Activated T-helper 1 cell treated with anti-CD3 and anti-CD28 coated beads, Interleukin-2, amount 50 U/mL, for 16 hours (primary cell): ENCODE data around the gene SPATC1L.
"Not testable (repeated sequence)": the region's sequence is repeated elsewhere in the genome, so short reads cannot be mapped to it uniquely, and the experiment has no call there.

ENCODE experiments used
- DNase-seq, 2 donors: peaks; one replicate each; pipeline ENCODE4 v3.0.0-alpha.2; 2020; ENCODE audit warnings: low read depth in 1 of 2, low spot score in 1 of 2

Gene SPATC1L

DNA sequence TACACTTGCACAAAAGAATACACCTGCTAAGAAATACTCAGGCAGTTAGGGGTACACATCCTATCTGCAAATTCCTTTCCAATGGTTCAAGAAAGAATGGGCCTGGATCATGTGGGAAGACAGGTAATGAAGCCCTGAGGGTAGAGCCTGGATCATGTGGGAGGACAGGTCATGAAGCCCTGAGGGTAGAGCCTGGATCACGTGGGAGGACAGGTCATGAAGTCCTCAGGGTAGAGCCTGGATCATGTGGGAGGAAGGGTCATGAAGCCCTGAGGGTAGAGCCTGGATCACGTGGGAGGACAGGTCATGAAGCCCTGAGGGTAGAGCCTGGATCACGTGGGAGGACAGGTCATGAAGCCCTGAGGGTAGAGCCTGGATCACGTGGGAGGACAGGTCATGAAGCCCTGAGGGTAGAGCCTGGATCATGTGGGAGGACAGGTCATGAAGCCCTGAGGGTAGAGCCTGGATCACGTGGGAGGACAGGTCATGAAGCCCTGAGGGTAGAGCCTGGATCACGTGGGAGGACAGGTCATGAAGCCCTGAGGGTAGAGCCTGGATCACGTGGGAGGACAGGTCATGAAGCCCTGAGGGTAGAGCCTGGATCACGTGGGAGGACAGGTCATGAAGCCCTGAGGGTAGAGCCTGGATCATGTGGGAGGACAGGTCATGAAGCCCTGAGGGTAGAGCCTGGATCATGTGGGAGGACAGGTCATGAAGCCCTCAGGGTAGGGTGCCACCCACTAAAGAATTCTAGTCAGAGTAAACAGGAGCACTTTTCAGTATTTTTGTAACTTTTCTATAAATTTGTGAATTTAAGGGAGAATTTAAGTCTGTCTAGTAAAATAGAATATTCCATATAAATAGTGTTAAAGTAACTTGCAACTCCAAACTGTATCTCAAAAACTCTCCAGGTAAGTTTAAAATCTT lies 16.9 kb upstream of the SPATC1L start:
- DNase-seq = not testable (repeated sequence)

DNA sequence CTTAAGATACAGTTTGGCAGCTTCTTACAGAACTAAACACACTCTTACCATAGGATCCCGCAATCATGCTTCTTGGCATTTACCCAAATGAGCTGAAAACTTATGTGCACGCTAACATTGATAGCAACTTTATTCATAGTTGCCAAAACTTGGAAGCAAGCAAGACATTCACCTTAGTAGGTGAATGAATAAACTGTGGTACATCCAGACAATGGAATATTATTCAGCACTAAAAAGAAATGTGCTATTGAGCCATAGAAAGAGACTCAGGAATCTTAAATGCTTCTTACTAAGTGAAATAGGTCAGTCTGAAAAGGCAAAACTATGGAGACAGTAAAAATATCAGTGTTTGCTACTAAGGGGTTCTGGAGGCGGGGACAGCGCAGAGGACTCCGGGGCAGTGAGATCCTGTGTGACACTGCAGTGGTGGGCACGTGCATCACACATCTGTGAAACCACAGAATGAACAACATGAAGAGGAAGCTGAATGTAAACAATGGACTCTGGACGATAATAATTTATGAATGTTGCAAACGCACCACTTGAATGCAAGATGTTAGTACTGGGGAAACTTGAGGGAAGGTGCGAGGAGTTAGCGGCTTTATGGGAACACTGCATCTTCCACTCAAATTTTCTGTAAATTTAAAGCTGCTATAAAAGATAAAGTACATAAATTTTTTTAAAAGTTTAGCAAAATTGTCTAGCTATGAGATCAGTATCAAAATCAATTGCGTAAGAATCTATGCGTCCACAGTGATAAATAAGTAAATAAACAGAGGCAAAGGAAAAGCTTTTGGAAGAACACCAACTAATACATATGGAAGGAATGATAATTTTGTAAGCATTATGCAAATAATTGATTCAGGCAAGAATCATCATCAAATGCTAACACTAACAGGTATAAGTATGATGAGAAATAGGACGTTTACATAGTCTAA lies 15.4 kb upstream of the SPATC1L start:
- no peak for DNase-seq

DNA sequence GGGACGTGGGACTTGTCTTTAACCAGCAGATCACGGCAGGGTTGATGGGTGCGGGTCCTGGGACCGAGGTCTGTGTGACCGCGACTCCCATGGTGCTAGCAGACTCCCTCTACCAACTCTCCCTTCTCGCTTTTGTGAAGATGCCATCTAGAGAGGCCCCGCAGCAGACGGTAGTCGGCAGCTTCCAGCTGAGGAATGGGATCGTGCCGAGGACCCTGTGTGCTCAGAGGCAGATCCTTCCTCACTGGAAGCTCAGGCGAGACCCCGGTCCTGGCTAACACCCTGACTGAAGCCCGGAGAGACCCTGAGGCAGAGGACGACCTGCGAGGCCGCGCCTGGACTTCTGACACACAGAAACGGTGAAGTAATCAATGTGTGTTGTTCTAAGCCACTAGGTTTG lies 12.5 kb upstream of the SPATC1L start:
- DNase-seq = no peak

DNA sequence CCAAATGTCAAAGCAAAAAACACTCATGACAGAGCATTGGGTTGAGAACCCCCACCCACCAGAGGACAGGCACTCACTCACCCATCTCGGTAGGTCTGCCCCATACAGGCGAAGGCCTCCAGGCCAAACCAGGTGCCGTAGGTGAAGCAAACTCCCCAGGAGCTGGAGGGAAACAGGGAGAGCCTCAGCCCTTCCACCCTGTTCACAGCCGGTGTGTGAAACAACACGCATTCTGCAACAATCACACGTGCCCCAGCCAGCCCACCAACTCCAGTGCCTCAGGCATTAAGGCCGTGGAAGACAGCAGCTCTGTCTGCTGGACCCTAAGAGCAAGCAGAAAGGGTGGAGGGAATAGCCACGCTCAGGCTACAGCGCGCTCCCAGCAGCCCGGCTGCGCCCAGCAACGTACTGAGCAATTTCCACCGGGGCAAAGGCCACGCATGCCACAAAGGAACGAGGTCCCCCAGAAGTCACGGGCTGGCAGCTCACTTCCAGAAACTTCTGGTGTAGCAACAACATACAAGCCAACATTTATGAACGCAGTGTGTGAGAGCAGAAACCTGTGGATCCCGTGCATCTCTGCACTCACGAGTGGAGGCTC lies 11.4 kb upstream of the SPATC1L start:
- DNase-seq = no peak

DNA sequence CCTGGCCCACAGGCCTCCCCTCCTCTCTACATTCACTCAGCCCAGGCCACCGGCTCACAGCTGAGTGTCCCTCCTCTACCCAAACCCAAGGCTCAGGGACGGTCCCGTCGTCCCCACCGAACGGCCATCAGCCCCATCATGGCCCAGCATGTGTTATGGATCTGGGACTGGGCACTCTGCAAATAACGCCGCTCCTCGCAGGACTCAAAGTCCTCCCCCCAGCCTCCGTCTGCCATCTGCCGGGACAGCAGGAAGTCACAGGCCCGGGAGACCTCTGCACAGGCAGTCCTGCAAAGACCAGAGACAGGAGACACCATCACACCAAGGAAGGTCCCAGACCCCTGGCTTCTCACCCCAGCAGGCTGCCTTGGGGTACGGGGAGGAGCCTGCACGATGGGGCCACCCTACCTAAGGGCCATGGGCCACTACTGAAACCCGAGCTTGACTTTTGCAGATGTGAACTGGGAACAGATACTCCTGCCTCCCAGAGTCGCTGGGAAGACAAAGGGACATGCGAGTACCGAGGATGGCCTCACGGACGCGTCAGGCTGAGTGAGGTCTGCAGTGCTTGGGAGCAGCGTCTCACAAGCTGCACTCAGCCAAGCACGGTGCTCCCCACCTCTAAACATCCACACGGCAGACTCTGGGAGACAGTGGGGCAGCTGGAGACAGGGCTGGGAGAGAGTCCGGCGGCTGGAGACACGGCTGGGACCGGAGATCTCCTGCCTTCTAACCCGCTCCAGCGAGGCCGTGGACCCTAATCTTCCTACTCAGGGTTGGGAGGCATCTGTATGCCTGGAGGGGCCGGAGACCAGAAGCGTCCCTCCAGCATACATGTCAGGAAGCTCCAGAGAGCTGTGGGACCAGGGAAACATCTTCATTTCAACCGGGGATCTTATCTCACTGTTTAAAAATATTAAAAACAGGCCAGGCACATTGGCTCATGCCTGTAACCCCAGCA lies 10.4 kb upstream of the SPATC1L start:
- DNase-seq = no peak

DNA sequence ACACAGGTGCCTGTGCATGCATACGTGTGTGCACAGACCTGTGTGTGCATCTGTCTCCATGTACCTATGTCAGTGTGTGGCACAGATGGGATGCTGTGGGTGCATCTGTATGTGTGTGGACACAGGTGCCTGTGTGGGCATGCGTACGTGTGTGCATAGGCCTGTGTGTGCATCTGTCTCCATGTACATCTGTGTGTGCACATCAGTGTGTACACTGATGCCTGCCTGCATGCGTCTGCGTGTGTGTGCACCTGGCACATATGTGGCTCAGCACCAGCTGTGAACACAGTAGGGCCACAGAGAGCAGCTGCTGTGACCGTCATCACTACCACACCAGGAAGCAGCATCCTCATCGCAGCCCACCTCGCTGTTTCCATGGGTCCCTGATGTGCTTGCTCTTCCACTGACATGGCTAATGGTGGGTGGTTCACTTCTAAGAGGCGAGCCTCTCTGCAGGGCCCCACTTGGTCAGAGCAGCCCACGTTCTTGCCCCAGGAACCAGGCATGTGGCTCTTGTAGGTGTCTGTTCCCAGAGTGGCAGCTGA lies 9.6 kb upstream of the SPATC1L start:
- DNase-seq = no peak

DNA sequence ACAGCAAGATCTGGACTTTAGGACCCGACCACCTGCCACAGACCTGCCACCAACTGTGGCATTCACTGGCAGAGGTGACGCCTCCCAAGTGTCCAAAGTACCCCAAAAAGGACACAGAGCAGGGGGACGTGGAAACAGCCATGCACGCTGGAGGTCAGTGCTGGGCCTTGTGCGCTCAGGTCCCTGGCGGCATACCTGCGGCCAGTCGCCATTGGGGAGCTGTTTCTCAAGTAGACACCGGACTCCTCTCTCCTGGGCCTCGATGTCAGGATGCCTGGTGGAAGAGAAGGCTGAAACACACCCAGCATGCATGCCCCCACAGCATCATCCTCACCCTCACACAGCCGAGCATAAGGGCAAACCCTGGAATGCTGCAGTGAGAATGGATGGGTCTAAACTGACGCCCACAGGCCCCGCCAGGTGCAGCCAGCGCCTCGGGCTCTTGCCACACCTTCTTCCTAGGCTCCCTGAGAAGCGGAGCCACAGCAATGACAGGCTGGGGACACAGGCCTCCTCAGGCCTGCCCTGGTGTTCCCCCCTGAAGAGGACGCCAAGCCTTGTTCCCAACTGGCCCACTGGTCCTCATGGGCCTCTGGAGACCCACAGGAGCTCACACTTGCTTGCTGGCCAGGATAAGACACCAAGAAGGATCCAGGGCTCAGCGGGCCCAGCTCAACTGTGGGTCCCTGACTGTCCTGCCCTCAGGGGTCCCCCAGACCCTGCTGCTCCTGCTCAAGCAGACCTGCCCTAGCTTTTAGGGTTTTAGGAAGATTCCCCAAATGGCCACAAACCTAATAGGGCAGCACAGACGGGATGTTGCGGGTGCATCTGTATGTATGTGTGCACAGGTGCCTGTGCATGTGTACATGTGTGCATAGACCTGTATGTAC lies 7.7 kb upstream of the SPATC1L start:
- DNase-seq = no peak

DNA sequence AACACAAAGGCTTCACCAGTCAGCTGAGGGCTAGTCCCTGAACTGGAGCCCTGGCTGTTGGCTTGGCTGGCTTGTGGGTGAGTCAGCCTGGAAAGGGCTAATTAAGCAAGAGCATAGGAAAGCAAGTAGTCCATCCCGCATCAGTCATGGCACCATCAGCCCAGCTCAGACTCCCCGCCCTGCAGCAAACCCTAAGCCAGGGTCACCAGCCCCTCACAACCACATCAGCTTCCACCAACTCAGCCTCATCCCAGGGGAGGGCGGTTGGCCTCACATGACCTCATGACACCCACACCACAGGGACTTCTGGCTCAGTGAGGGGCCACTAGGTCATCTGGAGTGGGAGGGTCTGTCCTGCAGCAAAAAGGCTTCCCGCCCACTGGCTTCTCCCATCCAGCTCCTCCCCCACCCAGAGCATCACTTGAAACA lies 7.0 kb upstream of the SPATC1L start:
- no peak for DNase-seq

DNA sequence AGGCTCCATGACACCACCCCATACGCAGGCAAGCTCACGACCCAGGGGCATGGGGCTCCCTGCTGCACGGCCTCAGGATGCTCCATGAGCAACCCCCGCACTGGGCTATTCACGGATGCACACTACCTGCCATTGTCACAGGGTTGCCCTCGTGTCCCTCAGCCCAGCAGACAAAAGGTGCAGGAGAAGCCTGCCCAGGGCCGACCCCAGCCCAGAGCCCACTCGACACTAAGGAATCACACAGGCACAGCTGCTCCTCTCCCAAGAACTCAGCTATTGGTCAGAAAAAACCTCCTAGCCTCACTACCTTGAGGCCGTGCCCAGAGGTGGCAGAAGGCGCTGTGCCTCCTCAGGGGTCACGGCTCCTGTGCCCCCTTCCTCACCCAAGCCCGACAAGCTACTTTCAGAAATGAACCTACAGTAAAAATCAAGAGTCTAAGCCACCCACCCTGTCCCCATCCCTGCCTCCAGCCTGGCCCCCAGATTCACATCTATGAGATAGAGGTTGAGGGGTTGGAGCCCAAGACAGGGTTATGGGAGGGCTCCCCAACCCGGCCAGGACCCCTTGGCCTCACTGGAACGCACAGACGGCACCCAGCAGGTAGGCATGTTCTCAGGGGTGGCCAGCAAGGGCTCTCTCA lies 6.4 kb upstream of the SPATC1L start:
- no peak for DNase-seq

DNA sequence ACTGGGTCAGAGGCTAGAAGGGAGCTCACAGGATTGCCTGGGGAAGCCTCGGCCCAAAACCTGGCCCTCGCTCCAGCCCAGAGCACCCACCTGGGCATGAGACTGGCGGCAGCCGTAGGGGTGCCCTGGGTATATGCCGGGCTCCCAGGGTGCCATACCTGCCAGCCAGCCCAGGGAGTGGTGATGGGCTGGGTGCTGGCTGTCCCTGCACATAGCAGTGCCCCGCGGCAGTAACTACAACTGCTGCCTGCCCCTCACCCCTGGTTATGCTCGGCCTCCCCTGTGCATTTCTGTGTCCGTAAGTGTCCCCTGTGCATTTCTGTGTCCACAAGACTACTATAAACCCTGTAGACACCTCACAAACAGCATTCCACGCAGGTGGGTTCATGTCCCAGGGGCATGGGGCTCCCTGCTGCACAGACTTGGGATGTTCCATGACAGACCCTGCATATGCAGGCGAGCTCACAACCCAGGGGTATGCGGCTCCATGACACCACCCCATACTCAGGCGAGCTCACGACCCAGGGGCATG lies 5.8 kb upstream of the SPATC1L start:
- no peak for DNase-seq

DNA sequence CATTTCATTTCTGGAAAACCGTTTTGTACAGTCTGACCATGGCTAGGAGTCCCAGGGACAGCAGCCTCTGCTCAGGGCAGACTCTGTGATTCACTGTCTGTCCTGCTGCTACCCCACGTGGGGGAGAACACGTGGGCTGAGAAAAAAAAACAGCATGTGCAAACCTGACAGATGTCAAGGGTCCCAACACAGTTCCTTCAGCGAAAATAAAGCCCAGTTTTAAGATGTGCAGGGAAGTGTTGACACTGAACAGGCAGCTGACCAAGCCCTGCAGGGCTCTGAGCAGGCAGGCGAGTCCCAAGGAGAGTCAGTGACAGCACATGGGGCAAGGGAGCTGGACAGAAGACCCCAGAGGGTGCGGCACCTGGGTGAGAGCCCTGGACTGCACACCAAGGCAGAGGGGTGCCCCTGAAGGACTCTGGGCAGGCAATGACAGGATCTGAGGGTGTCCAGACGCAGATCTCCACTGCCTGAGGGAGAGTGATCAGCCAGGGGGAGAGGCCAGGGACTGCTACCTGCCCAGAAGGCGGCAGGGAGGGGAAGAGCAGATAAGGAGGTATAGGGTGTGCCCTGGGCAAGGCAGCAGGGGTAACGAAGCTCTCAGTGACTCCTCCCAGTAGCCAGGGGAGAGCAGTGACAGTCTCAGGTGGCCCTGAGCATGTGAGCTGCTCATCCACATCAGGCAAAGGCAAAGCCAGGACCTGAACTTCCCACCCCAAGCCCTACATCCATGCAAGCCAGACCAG lies 5.1 kb upstream of the SPATC1L start:
- DNase-seq = no peak

DNA sequence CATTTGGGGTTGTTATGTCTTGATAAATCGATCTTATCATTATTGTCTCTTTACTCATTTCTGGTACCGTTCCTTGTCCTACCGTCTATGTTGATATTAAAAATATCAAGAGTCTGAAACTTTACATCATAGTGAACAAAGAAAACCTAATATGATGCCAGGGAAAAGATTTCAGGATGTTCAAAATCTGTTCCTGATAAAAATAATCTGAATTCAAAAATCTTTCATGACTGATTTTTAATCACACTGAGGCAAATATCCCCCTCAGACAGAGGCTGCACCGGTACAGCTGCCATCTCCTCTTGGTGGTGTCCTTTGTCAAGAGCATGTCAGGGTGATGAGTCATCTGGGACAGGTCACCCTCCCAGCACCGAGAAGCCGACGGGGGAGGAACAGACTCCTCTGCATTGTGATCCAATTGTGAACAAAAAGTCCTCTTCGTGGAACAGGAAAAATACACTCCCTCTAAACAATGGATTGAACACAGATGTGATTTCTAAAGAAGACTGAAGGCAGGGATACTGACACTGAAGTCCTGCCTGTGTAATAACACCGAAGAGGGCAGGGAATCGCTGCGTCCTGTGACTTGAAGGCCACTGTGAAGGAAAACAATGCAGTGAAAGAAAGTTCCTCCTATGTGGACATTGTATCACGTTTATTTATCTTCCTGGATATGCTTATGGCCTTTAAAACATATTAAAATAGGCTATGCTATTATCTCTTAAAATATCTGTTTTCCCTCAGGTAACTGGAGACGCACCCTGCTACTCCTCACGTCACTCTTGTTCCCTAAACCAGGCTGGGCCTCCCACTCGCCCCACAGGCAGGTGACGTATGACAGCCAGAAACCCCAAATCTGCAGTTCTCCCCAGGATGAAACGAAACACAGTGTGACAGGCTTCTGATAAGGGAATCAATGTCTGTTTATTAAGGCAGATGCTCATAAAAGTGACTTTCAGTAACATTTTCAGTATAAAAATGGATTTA lies 4.3 kb upstream of the SPATC1L start:
- DNase-seq = no peak

DNA sequence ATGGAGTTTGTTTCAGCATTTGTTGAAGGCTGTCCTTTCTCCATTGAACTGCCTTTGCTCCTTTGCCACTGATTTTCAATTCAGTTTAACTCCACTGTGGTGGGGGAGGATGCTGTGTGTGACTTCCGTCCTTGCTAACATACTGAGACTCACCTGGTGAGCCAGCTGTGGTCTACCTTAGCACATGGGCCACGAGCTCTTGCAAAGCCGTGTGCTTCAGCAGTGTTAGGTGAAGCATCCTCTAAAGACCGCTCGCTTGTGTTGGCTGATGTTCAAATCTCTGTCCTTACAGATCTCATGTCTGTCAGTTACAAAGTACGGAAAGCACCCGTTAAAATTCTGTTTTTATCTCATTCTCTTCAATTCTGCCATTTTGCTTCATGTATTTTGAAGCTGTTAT lies 3.6 kb upstream of the SPATC1L start:
- DNase-seq = no peak

DNA sequence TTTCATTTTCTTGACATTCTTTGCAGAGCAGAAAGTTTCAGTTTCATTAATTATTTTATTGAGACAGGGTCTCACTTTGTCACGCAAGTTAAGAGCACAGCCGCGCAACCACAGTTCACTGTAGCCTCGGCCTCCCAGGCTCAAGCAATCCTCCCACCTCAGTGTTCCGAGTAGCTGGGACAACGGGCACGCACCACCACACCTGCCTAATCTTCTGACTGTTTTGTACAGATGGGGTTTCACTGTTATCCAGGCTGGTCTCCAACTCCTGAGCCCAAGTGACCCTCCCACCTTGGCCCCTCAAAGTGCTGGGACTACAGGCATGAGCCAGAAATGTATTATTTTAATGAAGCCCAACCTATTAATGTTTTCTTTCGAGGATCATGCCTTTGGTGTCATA lies 3.0 kb upstream of the SPATC1L start:
- DNase-seq = no peak

DNA sequence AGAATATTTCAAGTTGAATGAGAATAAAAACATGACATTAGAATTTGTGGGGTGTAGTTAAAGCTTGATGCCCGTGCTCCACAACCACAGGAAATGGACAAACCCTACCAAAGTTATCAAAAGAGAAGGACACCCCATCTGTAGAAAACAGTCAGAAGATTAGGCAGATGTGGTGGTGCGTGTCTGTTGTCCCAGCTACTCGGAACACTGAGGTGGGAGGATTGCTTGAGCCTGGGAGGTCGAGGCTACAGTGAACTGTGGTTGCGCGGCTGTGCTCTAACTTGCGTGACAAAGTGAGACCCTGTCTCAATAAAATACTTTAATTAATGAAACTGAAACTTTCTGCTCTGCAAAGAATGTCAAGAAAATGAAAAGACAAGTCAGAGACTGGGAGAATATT lies 1.5 kb upstream of the SPATC1L start:
- DNase-seq = no peak
